ENCODE measurements around the gene ERBB2. TPM values are rescaled to one million over a fixed set of nuclear protein-coding genes. Genes with fewer than 3 reads are reported as not detected.

ERBB2 gene
- total and polyA plus RNA-seq, 2 of the 13 experiments (the other 11 are each of a cell fraction or from before 2014, with no cell fraction given) = 57.7 to 64.1 TPM

GRCh38 chr17:39658346-39658745 is 41.5 kb upstream of the ERBB2 start:
- Histone ChIP-seq H3K4me1 (ENCODE audit: insufficient read depth, low read length) (peaks cover 16% of the 10 kb centered on the region), H3K27ac (ENCODE audit: extremely low read length, insufficient read depth, low read length) (no peak overlapping the region), H3K9ac (ENCODE audit: insufficient read depth, low read depth, low read length) (no peak overlapping the region), H3K27me3 (ENCODE audit: control insufficient read depth in 1 of 2, insufficient read depth in 2 of 2, low read length in 2 of 2) (no peaks in the 10 kb centered on the region), H3K4me3 (replicated peaks in 1 of 3; ENCODE audit: insufficient read depth in 1 of 3, low read depth in 2 of 3, low read length in 3 of 3) (no peak overlapping the region), H2AFZ (ENCODE audit: low read length) (no peak overlapping the region), H3K4me2 (ENCODE audit: low read depth, low read length) (no peak overlapping the region), H3K79me2 (ENCODE audit: insufficient read depth, low read length) (no peaks in the 10 kb centered on the region), H3K9me3 (ENCODE audit: low read length) (no peaks in the 10 kb centered on the region), H4K20me1 (ENCODE audit: insufficient read depth, low read length) (no peaks in the 10 kb centered on the region; the same call in 1 of the 2 replicates), H3K36me3 (replicated peaks in 1 of 2; ENCODE audit: control insufficient read depth in 1 of 2, insufficient read depth in 2 of 2, low read length in 2 of 2) (peaks cover 27 to 33% of the 10 kb centered on the region in 2 experiments; a peak in 4 of 5 replicates)
- intact Hi-C loops (cut with micrococcal nuclease; ENCODE audit: unreplicated experiment) = no loop called here
- no TSS peak for BruUV-seq (replicated peaks)
- in situ Hi-C loops (cut with HindIII; ENCODE audit: extremely low pct_ligation_motif_present, low pct_unique_long_range_greater_than_20kb) = no loop called here
- no peak for FAIRE-seq
- 100% methylated on average over 7 of the region's 11 CpGs for WGBS (ENCODE audit: low lambda C conversion rate)
- POLR2A ChIA-PET = no interaction called here
- ATAC-seq = no peak
- DNase-seq (ENCODE audit: low spot score) = no peak
- CTCF ChIA-PET (ENCODE audit: low intra/inter-chr PET ratio, low total read pairs) = no interaction called here
- TF ChIP-seq TRAFD1 (CRISPR knock-in tag; IDR thresholded peaks at IDR 0.05; ENCODE audit: borderline replicate concordance) (no peak), ZNF619 (CRISPR knock-in tag; IDR thresholded peaks at IDR 0.05) (no peak), CERS6 (CRISPR knock-in tag; IDR thresholded peaks at IDR 0.05) (no peak), ZNF251 (CRISPR knock-in tag; IDR thresholded peaks at IDR 0.05) (no peak), AHDC1 (CRISPR knock-in tag; IDR thresholded peaks at IDR 0.05; ENCODE audit: borderline replicate concordance) (no peak), TEAD2 (CRISPR knock-in tag; IDR thresholded peaks at IDR 0.05) (no peak), FOSL2 (CRISPR knock-in tag; IDR thresholded peaks at IDR 0.05) (no peak), MAFF (IDR thresholded peaks at IDR 0.05; ENCODE audit: low read depth, low read length) (no peak), HOXA7 (CRISPR knock-in tag; IDR thresholded peaks at IDR 0.05) (no peak), ZNF205 (CRISPR knock-in tag; IDR thresholded peaks at IDR 0.05) (no peak), ZFYVE20 (CRISPR knock-in tag; IDR thresholded peaks at IDR 0.05; ENCODE audit: borderline replicate concordance, low read depth) (no peak), PHF5A (CRISPR knock-in tag; IDR thresholded peaks at IDR 0.05; ENCODE audit: low read depth, unreplicated experiment) (no peak), ZFP41 (CRISPR knock-in tag; IDR thresholded peaks at IDR 0.05; ENCODE audit: borderline replicate concordance) (no peak), ZNF496 (CRISPR knock-in tag; IDR thresholded peaks at IDR 0.05; ENCODE audit: insufficient replicate concordance) (no peak)
